ENCODE results near the gene BAIAP2.

DNA sequence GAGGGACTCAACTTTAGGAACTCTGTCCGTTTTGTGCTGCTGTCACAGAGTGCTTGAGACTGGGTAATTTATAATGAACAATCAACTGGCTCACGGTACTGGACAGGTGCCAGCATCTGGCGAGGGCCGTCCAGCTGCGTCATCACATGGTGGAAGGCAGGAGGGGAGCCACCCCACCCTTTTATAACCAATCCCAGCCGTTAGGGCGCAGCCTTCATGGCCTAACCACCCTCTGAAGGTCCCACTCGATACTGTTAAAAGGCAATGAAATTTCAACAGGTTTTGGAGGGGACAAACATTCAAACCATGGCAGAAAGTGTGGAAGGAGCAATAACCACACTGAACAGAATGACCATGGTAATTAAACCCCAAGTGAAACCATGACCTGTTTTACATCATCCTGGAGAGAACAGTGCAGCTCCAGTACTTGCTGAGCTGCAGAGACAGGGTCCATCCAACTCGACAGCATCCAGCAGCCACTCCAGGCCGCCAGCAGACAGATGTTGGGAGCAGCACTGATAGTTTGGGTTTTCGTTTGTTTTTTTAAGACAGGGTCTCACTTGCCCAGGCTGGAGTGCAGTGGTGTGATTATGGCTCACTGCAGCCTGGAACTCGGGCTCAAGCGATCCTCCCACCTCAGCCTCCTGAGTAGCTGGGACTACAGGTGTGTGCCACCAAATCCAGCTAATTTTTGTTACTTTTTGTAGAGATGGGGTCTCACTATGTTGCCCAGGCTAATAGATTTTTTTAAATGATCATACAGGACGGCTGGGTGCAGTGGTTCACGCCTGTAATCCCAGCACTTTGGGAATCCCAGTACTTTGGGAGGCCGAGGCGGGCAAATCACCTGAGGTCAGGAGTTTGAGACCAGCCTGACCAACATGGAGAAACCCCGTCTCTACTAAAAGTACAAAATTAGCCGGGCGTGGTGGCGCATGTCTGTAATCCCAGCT, 32.3 kb upstream of the BAIAP2 start:
- TF ChIP-seq ZNF274 (IDR thresholded peaks at IDR 0.05; ENCODE audit: low read depth, low read length) (no peak), YY1 (IDR thresholded peaks at IDR 0.05; ENCODE audit: insufficient read depth, insufficient read length) (no peak), SUZ12 (IDR thresholded peaks at IDR 0.05; ENCODE audit: extremely low read depth, insufficient read depth, insufficient read length) (no peak)
